ENCODE results near the gene RNF225. TPM values are rescaled to one million over a fixed set of nuclear protein-coding genes. Genes with fewer than 3 reads are reported as not detected.
"Not testable (repeated sequence)": the region's sequence is repeated elsewhere in the genome, so short reads cannot be mapped to it uniquely, and the experiment has no call there.

RNF225 gene
- total RNA-seq, 1 donor, result under 0.01 TPM

DNA sequence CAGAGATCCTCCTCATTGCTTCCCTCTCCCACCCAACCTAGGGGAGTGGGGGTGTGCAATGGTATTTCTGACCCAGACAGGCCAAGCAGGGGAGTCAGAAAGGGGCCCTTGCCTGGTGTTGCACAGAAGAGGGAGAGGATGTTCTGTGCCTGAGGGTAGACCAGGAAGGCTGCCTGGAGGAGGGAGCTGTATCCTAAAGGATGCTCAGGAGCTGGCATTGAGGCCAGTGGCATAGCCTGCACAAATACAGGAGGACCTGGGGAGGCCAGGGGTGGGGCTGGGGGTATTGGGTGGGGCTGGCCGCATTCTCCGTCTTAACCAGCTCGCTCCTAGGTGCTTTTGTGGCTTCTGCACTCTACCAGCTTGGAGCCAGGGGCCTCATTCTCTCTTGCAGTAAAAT, 4.4 kb downstream of the RNF225 start:
- no peak for DNase-seq (ENCODE audit: low read depth)
- TF ChIP-seq, protein P1, sequence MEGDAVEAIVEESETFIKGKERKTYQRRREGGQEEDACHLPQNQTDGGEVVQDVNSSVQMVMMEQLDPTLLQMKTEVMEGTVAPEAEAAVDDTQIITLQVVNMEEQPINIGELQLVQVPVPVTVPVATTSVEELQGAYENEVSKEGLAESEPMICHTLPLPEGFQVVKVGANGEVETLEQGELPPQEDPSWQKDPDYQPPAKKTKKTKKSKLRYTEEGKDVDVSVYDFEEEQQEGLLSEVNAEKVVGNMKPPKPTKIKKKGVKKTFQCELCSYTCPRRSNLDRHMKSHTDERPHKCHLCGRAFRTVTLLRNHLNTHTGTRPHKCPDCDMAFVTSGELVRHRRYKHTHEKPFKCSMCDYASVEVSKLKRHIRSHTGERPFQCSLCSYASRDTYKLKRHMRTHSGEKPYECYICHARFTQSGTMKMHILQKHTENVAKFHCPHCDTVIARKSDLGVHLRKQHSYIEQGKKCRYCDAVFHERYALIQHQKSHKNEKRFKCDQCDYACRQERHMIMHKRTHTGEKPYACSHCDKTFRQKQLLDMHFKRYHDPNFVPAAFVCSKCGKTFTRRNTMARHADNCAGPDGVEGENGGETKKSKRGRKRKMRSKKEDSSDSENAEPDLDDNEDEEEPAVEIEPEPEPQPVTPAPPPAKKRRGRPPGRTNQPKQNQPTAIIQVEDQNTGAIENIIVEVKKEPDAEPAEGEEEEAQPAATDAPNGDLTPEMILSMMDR (IDR thresholded peaks at IDR 0.05; ENCODE audit: insufficient read depth, low read depth, low read length), result no peak
- no peak overlapping the region for H3K4me3 ChIP-seq (ENCODE audit: low read depth, low read length)

DNA sequence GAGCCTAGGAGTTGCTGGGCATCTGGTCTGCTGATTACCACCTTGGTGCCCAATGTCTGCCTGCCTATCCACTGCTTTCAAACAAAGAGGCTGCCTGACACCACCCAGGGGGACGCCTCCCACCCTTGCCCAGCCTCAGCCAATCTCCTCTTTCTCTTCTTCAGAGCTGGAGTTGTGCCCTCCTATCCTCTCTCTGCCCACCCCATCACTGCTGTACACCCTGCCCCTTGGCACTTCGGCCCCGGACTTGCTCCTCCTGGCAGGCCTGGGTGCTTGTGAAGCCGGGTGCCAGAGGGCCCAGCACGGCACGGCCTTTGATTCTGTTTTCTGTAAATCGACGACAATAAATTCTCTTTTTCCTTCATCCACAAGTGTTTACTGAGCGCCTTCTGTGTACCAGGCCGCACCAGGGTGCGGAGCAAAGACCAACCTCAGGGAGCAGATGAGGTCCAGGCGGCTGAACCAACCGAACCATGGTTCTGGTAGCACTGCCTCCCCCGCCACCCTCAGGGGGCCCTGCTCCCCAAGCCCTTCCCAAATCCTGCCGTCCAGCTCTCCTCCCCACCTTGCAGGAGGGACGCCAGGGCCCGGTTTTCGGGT, 5.0 kb downstream of the RNF225 start:
- TF ChIP-seq, protein P1 (IDR thresholded peaks at IDR 0.05; ENCODE audit: insufficient read depth, low read depth, low read length), result no peak
- peak overlapping the region; percentile 69 for H3K4me3 ChIP-seq (ENCODE audit: low read depth, low read length)
- no peak for DNase-seq (ENCODE audit: low read depth)

DNA sequence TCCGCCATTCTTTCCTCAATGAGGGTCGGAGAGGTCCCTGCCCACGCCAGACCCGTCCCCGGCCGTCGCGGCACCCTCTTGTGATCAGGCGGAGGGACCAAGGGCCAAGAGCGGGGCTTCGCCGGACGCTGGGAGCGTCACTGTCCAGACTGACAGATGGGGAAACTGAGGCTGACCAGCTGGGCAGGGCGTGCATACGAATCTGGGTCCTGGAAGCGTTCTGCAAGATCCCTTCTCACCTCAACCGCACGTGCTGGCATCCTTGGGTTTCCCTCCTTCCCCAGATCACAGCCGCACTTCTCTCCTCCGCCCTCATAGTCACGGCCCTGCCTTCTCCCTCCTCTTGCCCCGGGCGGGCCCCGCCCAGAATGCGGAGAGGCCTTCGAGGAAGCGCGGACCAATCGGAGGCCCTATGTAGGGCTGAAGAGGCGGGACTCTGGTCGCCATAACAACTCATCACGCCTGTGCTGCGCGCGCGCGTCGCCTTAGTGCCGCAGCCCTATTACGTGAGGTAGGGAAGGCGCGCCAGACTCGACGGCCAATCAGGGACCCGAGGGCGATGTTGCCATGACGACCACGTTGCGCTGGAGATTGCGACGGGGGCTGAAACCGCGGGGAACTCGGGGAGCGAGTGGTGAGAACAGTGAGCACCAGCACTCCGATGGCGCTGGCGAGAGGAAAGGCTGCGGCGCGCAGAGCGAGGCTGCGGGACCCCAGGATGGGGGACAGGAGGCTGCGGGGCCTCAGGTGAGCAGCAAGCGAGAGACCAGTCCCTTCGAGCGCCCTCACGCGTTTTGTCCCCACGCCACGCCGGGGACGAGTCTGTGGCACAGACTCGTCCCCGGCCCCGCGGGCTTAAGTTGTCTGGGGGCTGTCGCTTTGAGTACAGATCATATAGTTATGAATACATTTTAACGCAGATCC, 5.7 kb downstream of the RNF225 start:
- DNase-seq (ENCODE audit: low read depth), result peak; percentile 100
- peak overlapping the region; percentile 72 for H3K4me3 ChIP-seq (ENCODE audit: low read depth, low read length)
- TF ChIP-seq, protein P1 (IDR thresholded peaks at IDR 0.05; ENCODE audit: insufficient read depth, low read depth, low read length), result no peak

DNA sequence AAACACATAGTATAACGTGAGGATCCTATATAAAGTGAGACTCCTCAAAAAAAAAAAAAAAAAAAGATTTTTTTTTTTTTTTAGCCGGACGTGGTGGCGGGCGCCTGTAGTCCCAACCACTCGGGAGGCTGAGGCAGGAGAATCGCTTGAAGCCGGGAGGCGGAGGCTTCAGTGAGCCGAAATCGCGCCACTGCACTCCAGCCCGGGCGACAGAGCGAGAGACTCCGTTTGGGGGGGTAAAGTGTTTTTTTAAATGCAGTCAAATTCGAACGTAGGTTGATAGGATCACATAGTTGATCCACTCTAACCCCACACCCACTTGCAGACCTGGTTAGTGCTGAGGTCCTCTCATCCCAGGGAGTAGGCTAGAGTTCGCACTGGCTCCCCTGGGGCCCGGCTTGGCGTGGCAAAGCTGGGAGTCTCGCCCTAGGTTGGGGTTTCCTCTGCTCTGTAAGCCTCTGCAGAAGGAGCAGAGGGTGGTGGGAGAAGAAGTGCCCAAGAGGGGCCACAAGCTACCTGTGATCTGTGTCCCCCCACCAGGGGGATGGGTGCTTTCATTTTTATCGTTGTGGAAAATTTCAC, 6.5 kb downstream of the RNF225 start:
- TF ChIP-seq, protein P1 (IDR thresholded peaks at IDR 0.05; ENCODE audit: insufficient read depth, low read depth, low read length), result no peak
- no peak for DNase-seq (ENCODE audit: low read depth)
- peak overlapping the region; percentile 72 for H3K4me3 ChIP-seq (ENCODE audit: low read depth, low read length)

DNA sequence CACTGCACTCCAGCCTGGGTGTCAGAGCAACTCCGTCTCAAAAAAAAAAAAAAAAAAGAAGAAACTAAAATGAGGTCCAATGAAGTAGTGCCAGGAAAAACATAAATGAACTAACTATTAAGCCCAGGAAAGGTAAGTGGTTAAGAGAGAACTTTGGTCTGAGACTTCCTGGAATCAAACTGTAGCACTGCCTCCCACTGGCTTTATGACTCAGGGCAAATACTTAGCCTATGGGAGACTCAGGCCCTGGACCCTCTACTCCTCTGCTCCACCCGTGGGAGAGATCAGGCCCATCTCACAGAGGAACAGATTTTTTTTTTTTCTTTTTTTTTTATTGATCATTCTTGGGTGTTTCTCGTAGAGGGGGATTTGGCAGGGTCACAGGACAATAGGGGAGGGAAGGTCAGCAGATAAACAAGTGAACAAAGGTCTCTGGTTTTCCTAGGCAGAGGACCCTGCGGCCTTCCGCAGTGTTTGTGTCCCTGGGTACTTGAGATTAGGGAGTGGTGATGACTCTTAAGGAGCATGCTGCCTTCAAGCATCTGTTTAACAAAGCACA, 8.5 kb downstream of the RNF225 start:
- DNase-seq (ENCODE audit: low read depth); H3K4me3 ChIP-seq (ENCODE audit: low read depth, low read length): not testable (repeated sequence)

DNA sequence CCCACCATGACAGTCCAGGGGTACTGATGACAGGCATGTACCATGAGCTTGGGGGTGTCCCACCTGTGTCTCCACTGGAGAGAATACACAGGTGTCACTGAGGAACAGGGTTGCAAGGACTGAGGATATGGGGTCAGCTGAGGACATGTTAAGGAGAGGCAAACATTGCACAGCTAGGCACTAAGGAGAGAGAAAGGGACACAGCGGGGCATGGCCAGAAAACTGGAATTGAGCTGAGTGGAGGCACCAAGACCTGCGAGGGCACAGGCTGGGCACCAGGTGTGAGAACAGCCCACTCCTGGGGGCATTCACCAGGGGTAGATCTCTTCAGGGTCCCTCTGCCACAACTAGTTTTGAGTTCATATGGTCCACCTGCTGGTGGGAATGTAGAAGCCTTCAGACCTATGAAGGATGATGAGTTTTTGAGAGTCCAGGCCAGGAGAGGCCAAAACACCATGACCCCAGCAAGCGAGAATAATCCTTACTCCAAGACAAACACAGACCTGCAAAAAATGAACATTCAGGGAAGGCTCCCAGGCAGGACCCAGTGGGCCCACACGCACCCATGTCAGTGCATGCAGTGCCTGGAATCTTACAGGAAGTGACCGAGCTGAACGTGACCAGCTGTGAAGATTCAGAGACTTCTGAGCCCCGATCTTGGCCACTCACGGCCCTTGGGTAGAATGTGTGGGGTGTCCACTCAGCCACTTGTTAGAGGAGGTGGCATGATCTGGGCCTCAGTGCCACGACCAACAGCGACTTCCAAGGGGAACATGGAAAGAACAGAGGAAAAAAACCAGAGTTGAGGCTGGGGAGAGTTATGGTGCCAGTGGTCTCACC, 11.6 kb downstream of the RNF225 start:
- TF ChIP-seq, protein P1 (IDR thresholded peaks at IDR 0.05; ENCODE audit: insufficient read depth, low read depth, low read length), result peak; percentile 49
- H3K4me3 ChIP-seq (ENCODE audit: low read depth, low read length), result peak overlapping the region; percentile 93
- no peak for DNase-seq (ENCODE audit: low read depth)
